Neural cell (in vitro differentiated cells): ENCODE results near the gene ZMYM2. TPM values are rescaled to one million over a fixed set of nuclear protein-coding genes. Genes with fewer than 3 reads are reported as not detected.

Source experiments
- H2AFZ ChIP-seq: fragments of 200-600, 300-800 bp; sonication (generic), shearing (Covaris generic); 2 replicates; pipeline ENCODE4 v1.6.0; 2014; ENCODE audit warnings: low read depth, mild to moderate bottlenecking, antibody characterized with exemption, low read length, moderate library complexity
- H3F3A ChIP-seq: fragments of 200-600 bp; shearing (Covaris generic); 2 replicates; pipeline ENCODE4 v1.6.1; 2016; ENCODE audit warnings: mild to moderate bottlenecking, moderate library complexity, mixed read lengths, antibody characterized with exemption, low read length; ENCODE audit not compliant: insufficient read depth, poor library complexity, severe bottlenecking
- H3K27ac ChIP-seq: fragments of 200-600, 300-800 bp; sonication (generic), shearing (Covaris generic); 2 replicates; pipeline ENCODE4 v1.5.1; 2014; ENCODE audit warnings: mild to moderate bottlenecking, low read length, moderate library complexity
- H3K27me3 ChIP-seq: fragments of 300-800, 200-600 bp; sonication (generic), shearing (Covaris generic); 2 replicates; pipeline ENCODE4 v1.6.0; 2014; ENCODE audit warnings: mild to moderate bottlenecking, low read depth, low read length, moderate library complexity; ENCODE audit not compliant: insufficient read depth
- H3K36me3 ChIP-seq: fragments of 300-800, 200-600 bp; sonication (generic), shearing (Covaris generic); 2 replicates; pipeline ENCODE4 v1.5.1; 2014; ENCODE audit warnings: mild to moderate bottlenecking, antibody characterized with exemption, low read length, moderate library complexity; ENCODE audit not compliant: insufficient read depth
- H3K4me2 ChIP-seq: fragments of 300-800, 200-600 bp; sonication (generic), shearing (Covaris generic); 2 replicates; pipeline ENCODE4 v1.6.0; 2014; ENCODE audit warnings: mild to moderate bottlenecking, low read length
- H3K4me3 ChIP-seq: fragments of 300-800, 200-600 bp; sonication (generic), shearing (Covaris generic); 2 replicates; pipeline ENCODE4 v1.5.1; 2014; ENCODE audit warnings: mild to moderate bottlenecking, low read length, moderate library complexity
- H3K79me2 ChIP-seq: fragments of 200-600 bp; shearing (Covaris generic); replicated peaks from 2 replicates; pipeline ENCODE4 v1.6.0; 2014; ENCODE audit warnings: mild to moderate bottlenecking, low read length, moderate library complexity; ENCODE audit not compliant: insufficient read depth
- H3K9ac ChIP-seq: fragments of 300-800, 200-600 bp; sonication (generic), shearing (Covaris generic); 2 replicates; pipeline ENCODE4 v1.6.1; 2016; ENCODE audit warnings: mild to moderate bottlenecking, low read length, mixed read lengths
- H3K9me2 ChIP-seq: fragments of 200-600 bp; shearing (Covaris generic); 2 replicates; pipeline ENCODE4 v1.6.1; 2016; ENCODE audit warnings: mild to moderate bottlenecking, low read length, mixed read lengths; ENCODE audit not compliant: insufficient read depth
- H3K9me3 ChIP-seq: fragments of 200-600, 300-800 bp; sonication (generic), shearing (Covaris generic); 2 replicates; pipeline ENCODE4 v1.6.1; 2016; ENCODE audit warnings: mild to moderate bottlenecking, mixed run types, low read length, moderate library complexity, mixed read lengths
- H4K20me1 ChIP-seq: fragments of 200-600 bp; shearing (Covaris generic); 2 replicates; pipeline ENCODE4 v1.6.1; 2016; ENCODE audit warnings: mild to moderate bottlenecking, mixed run types; ENCODE audit not compliant: insufficient read depth
- CTCF ChIP-seq: fragments of 450-650 bp; IDR thresholded peaks from 2 replicates; pipeline ENCODE4 v1.5.1; 2014; ENCODE audit warnings: antibody characterized with exemption, mild to moderate bottlenecking, moderate library complexity; ENCODE audit not compliant: poor library complexity, severe bottlenecking
- EP300 ChIP-seq: fragments of 450-650 bp; conservative IDR thresholded peaks from 2 replicates; pipeline ENCODE4 v1.6.1; 2014; ENCODE audit warnings: antibody characterized with exemption, mild to moderate bottlenecking, moderate library complexity; ENCODE audit not compliant: poor library complexity, severe bottlenecking
- EZH2 ChIP-seq: fragments of 200-600, 300-800 bp; shearing (Covaris generic), sonication (generic); IDR thresholded peaks from 2 replicates; pipeline ENCODE4 v1.6.1; 2014; ENCODE audit warnings: antibody characterized with exemption, low read length, borderline replicate concordance, mild to moderate bottlenecking; ENCODE audit not compliant: insufficient read depth, poor library complexity, severe bottlenecking
- MXI1 ChIP-seq: fragments of 450-650 bp; conservative IDR thresholded peaks from 2 replicates; pipeline ENCODE4 v1.6.1; 2014; ENCODE audit warnings: antibody characterized with exemption, mild to moderate bottlenecking; ENCODE audit not compliant: poor library complexity, severe bottlenecking
- POLR2AphosphoS5 ChIP-seq: IDR thresholded peaks from 2 replicates; pipeline ENCODE4 v1.6.1; 2012
- RAD21 ChIP-seq: fragments of 450-650 bp; conservative IDR thresholded peaks from 2 replicates; pipeline ENCODE4 v1.6.1; 2014; ENCODE audit warnings: antibody characterized with exemption, mild to moderate bottlenecking, moderate library complexity
- SMC3 ChIP-seq: fragments of 450-650 bp; conservative IDR thresholded peaks from 2 replicates; pipeline ENCODE4 v1.6.1; 2014; ENCODE audit warnings: antibody characterized with exemption, mild to moderate bottlenecking, moderate library complexity; ENCODE audit not compliant: poor library complexity
- TAF1 ChIP-seq: IDR thresholded peaks from 2 replicates; pipeline ENCODE4 v1.6.1; 2012; ENCODE audit warnings: low read depth
- polyA plus RNA-seq: library from polyadenylated mRNA; depleted of rRNA; stranded (reverse); fragments of >200 nt; gene quantifications from 2 replicates; pipeline ENCODE4 v1.2.3, GENCODE V29; 2014
- TF ChIP-seq, protein P1 (sequence below): IDR thresholded peaks from 2 replicates; pipeline ENCODE4 v1.6.1; 2012; ENCODE audit warnings: borderline replicate concordance

ZMYM2 gene
- polyA plus RNA-seq, 1 donor from 2014 or later: 92.2 TPM

DNA sequence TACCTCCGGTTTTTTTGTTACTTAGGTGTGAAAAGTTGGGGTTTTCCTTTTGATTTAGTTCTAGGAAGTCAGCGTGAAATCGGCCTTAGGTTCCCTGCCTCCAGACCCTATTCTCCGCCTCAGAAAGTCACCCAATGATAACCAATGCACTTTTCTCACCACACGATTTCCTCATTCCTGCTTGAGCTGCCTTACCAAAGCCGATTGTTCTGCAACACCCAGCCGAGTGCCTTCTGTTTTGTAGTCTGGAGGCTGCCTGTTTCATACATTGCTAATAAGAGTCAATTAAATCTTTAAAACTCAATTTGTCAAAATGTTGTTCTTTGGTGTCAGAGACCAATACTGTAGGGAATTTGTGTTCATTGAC lies 162.6 kb downstream of the ZMYM2 start:
- H3F3A ChIP-seq: no peaks in the 10 kb centered on the region
- H3K4me3 ChIP-seq: no peak overlapping the region
- H3K27me3 ChIP-seq: no peaks in the 10 kb centered on the region
- no peak overlapping the region for H2AFZ ChIP-seq
- H3K9me3 ChIP-seq: no peaks in the 10 kb centered on the region
- H3K9me2 ChIP-seq: no peaks in the 10 kb centered on the region
- H3K9ac ChIP-seq: no peak overlapping the region
- TF ChIP-seq, protein P1, sequence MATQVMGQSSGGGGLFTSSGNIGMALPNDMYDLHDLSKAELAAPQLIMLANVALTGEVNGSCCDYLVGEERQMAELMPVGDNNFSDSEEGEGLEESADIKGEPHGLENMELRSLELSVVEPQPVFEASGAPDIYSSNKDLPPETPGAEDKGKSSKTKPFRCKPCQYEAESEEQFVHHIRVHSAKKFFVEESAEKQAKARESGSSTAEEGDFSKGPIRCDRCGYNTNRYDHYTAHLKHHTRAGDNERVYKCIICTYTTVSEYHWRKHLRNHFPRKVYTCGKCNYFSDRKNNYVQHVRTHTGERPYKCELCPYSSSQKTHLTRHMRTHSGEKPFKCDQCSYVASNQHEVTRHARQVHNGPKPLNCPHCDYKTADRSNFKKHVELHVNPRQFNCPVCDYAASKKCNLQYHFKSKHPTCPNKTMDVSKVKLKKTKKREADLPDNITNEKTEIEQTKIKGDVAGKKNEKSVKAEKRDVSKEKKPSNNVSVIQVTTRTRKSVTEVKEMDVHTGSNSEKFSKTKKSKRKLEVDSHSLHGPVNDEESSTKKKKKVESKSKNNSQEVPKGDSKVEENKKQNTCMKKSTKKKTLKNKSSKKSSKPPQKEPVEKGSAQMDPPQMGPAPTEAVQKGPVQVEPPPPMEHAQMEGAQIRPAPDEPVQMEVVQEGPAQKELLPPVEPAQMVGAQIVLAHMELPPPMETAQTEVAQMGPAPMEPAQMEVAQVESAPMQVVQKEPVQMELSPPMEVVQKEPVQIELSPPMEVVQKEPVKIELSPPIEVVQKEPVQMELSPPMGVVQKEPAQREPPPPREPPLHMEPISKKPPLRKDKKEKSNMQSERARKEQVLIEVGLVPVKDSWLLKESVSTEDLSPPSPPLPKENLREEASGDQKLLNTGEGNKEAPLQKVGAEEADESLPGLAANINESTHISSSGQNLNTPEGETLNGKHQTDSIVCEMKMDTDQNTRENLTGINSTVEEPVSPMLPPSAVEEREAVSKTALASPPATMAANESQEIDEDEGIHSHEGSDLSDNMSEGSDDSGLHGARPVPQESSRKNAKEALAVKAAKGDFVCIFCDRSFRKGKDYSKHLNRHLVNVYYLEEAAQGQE: no peak
- TF ChIP-seq MXI1 (no peak), TAF1 (no peak), RAD21 (no peak), SMC3 (no peak), EZH2 (no peak), EP300 (no peak), POLR2AphosphoS5 (no peak), CTCF (no peak)
- no peak overlapping the region for H3K4me2 ChIP-seq
- no peaks in the 10 kb centered on the region for H4K20me1 ChIP-seq
- no peaks in the 10 kb centered on the region for H3K79me2 ChIP-seq
- H3K27ac ChIP-seq: no peak overlapping the region
- H3K36me3 ChIP-seq: no peaks in the 10 kb centered on the region

DNA sequence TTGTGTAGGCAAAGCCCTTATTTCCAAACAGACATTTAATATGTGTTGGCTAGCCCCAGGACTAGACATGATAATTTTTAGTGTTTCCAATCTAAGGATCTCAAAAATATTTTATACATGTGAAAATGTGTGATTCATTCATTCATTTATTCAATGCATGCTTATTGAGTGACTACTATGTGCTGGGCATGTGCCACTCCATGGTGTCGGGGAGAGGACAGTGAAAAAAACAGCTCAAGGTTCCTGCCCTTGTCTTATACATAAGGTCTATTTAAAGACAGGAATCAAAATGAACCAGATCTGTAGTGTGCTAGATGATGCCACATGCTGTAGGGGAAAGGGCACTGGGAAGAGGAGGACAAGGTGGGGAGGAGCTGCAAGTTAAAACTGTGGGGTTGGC lies 165.8 kb downstream of the ZMYM2 start:
- H3K9me2 ChIP-seq: no peaks in the 10 kb centered on the region
- H3K4me3 ChIP-seq: no peak overlapping the region
- H3K36me3 ChIP-seq: no peaks in the 10 kb centered on the region
- no peaks in the 10 kb centered on the region for H4K20me1 ChIP-seq
- H3K27ac ChIP-seq: no peak overlapping the region
- no peak overlapping the region for H3K4me2 ChIP-seq
- H3K27me3 ChIP-seq: peaks cover 28% of the 10 kb centered on the region
- no peak overlapping the region for H2AFZ ChIP-seq
- H3K9me3 ChIP-seq: no peaks in the 10 kb centered on the region
- H3K9ac ChIP-seq: no peak overlapping the region
- H3F3A ChIP-seq: no peaks in the 10 kb centered on the region
- H3K79me2 ChIP-seq: no peaks in the 10 kb centered on the region
- TF ChIP-seq EZH2 (no peak), CTCF (no peak), MXI1 (no peak), RAD21 (no peak), SMC3 (no peak), TAF1 (no peak), POLR2AphosphoS5 (no peak), EP300 (no peak)
- TF ChIP-seq, protein P1: no peak
